Testis (tissue), 3 donors: Measurements from ENCODE around the gene GJB3. TPM values are rescaled to one million over a fixed set of nuclear protein-coding genes. Genes with fewer than 3 reads are reported as not detected.

Experiments
- DNase-seq: peaks from one replicate; pipeline ENCODE4 v3.0.0-alpha.2; 2019
- H3K27ac ChIP-seq, 2 donors: fragments of 200-600 bp; sonication (generic); one replicate each; pipeline ENCODE4 v1.5.1; 2019
- H3K27me3 ChIP-seq: fragments of 200-600 bp; sonication (generic); one replicate; pipeline ENCODE4 v1.5.1; 2019
- H3K36me3 ChIP-seq: fragments of 200-600 bp; sonication (generic); one replicate; pipeline ENCODE4 v1.5.1; 2017; ENCODE audit warnings: low read depth; ENCODE audit errors: missing control alignments
- H3K4me1 ChIP-seq: fragments of 200-600 bp; sonication (generic); one replicate; pipeline ENCODE4 v1.5.1; 2019
- H3K4me3 ChIP-seq, 2 donors: fragments of 200-600 bp; sonication (generic); one replicate each; pipeline ENCODE4 v1.5.1; 2017 to 2019
- H3K9me3 ChIP-seq: fragments of 200-600 bp; sonication (generic); one replicate; pipeline ENCODE4 v1.5.1; 2017
- CTCF ChIP-seq, 3 experiments: fragments of 450-650 bp in 2 of 3; fragments of 200-600 bp in 1 of 3; sonication (generic) in 1 of 3; IDR thresholded peaks; one replicate each; pipeline ENCODE4 v1.5.1; 2016 to 2019; ENCODE audit warnings: antibody characterized with exemption in 3 of 3, mild to moderate bottlenecking in 2 of 3, moderate library complexity in 1 of 3
- POLR2A ChIP-seq: fragments of 450-650 bp; IDR thresholded peaks from one replicate; pipeline ENCODE4 v1.6.1; 2017; ENCODE audit warnings: antibody characterized with exemption, mild to moderate bottlenecking, moderate library complexity
- WGBS, 2 donors: methylation state at CpG; one replicate each; pipeline ENCODE4 v1.1.5; 2018; 5-methylcytosine and 5-hydroxymethylcytosine counted together
- intact Hi-C: fragments of 100-400 bp; cut with DNase I; formaldehyde crosslinking; loops from one replicate; pipeline ENCODE4 v1.15.1; 2023; ENCODE audit warnings: low total_unique reads
- polyA plus RNA-seq: library from polyadenylated mRNA; stranded (reverse); fragments of 350-450 nt; fragmentation: Illumina TruSeq; extraction: RNeasy Lipid Tissue Mini Kit (QIAGEN cat#74804); gene quantifications from one replicate; pipeline ENCODE4 v1.2.3, GENCODE V29; 2014; ENCODE audit warnings: low read depth, low replicate concordance; ENCODE audit not compliant: insufficient read depth
- total RNA-seq, 2 donors: library from RNA; depleted of rRNA; stranded (reverse); fragments of >200 nt; gene quantifications; one replicate each; pipeline ENCODE4 v1.2.3, GENCODE V29; 2016

Gene GJB3
- total and polyA plus RNA-seq, 3 donors from 2014 or later: 0.40 to 0.55 (median 0.50) TPM

- no peaks in the 10 kb centered on the region for H3K9me3 ChIP-seq
- no peaks in the 10 kb centered on the region for H3K36me3 ChIP-seq
- H3K4me3 ChIP-seq: no peak overlapping the region
- H3K27ac ChIP-seq: no peak overlapping the region
- H3K4me1 ChIP-seq: no peaks in the 10 kb centered on the region
- no peak for DNase-seq
- TF ChIP-seq POLR2A: no peak
- TF ChIP-seq CTCF (IDR thresholded peaks at IDR 0.05): no peak
- WGBS, 2 donors: 69 to 70% methylated on average over 8 of the region's 8 CpGs
- intact Hi-C loops: loop anchor here (10.0 kb wide), 1 partner anchor 1115 kb away; no protein-coding TSS in a partner anchor
- no peaks in the 10 kb centered on the region for H3K27me3 ChIP-seq
Measured at GRCh38 chr1:34749992-34750391, 31.0 kb upstream of the GJB3 start.

- H3K4me1 ChIP-seq: no peaks in the 10 kb centered on the region
- no peak for DNase-seq
- no peaks in the 10 kb centered on the region for H3K27me3 ChIP-seq
- TF ChIP-seq CTCF (IDR thresholded peaks at IDR 0.05): no peak
- no peak for TF ChIP-seq POLR2A
- no peaks in the 10 kb centered on the region for H3K36me3 ChIP-seq
- intact Hi-C loops: no loop called here
- H3K9me3 ChIP-seq: no peaks in the 10 kb centered on the region
- no peak overlapping the region for H3K4me3 ChIP-seq
- WGBS, 2 donors: 92 to 96% methylated on average over 5 of the region's 5 CpGs
- H3K27ac ChIP-seq: no peak overlapping the region
Measured at GRCh38 chr1:34750610-34751009, 30.4 kb upstream of the GJB3 start.

GRCh38 chr1:34753163-34753562 is 27.9 kb upstream of the GJB3 start:
- Histone ChIP-seq H3K27me3 (no peaks in the 10 kb centered on the region), H3K27ac (no peak overlapping the region), H3K36me3 (no peaks in the 10 kb centered on the region), H3K9me3 (no peaks in the 10 kb centered on the region), H3K4me3 (no peak overlapping the region), H3K4me1 (no peaks in the 10 kb centered on the region)
- 89 to 91% methylated on average over 3 of the region's 3 CpGs for WGBS, 2 donors
- DNase-seq: no peak
- TF ChIP-seq CTCF (IDR thresholded peaks at IDR 0.05) (no peak), POLR2A (no peak)
- intact Hi-C loops: no loop called here

- intact Hi-C loops: no loop called here
Measured at GRCh38 chr1:34754964-34755637, 25.9 kb upstream of the GJB3 start, which contains the start of gene GJB5. GJB5 (plus strand) TSS chr1:34755047; CDS start chr1:34757331, 2,284 bp downstream.

More at GRCh38 chr1:34754964-34755637, 25.9 kb upstream of the GJB3 start, which contains the start of gene GJB5:
- Histone ChIP-seq H3K36me3 (no peaks in the 10 kb centered on the region), H3K4me1 (no peaks in the 10 kb centered on the region), H3K27ac (no peak within 1 kb of the TSS), H3K27me3 (no peaks in the 10 kb centered on the region), H3K4me3 (no peak within 1 kb of the TSS), H3K9me3 (no peaks in the 10 kb centered on the region)
- no peak for DNase-seq
- WGBS, 2 donors: 70% methylated on average over 13 of the region's 13 CpGs; no CpG with 5 or more reads in 1 of the 2 donors
- no peak for TF ChIP-seq POLR2A
- no peak for TF ChIP-seq CTCF (IDR thresholded peaks at IDR 0.05)
